Neuronal stem cell (in vitro differentiated cells): Measurements from ENCODE around the gene SHISA8.

Source experiments
- DNase-seq: peaks from one replicate; pipeline ENCODE4 v3.0.0-alpha.2; 2013; ENCODE audit warnings: low spot score
- H2AFZ ChIP-seq: one replicate; pipeline ENCODE4 v1.6.1; 2013; ENCODE audit warnings: mild to moderate bottlenecking, low read length, inconsistent platforms
- H2AK5ac ChIP-seq: 2 replicates; pipeline ENCODE4 v1.6.1; 2013; ENCODE audit warnings: low read depth, mild to moderate bottlenecking, inconsistent platforms, low read length, moderate library complexity, mixed read lengths
- H2BK120ac ChIP-seq: 2 replicates; pipeline ENCODE4 v1.6.1; 2013; ENCODE audit warnings: low read depth, mild to moderate bottlenecking, inconsistent platforms, low read length, moderate library complexity, mixed read lengths
- H2BK12ac ChIP-seq: one replicate; pipeline ENCODE4 v1.6.1; 2013; ENCODE audit warnings: low read length, inconsistent platforms
- H2BK15ac ChIP-seq: 2 replicates; pipeline ENCODE4 v1.6.1; 2013; ENCODE audit warnings: mild to moderate bottlenecking, low read length, inconsistent platforms, mixed read lengths
- H2BK5ac ChIP-seq: one replicate; pipeline ENCODE4 v1.6.1; 2013; ENCODE audit warnings: inconsistent platforms, mild to moderate bottlenecking, low read length, moderate library complexity
- H3K14ac ChIP-seq: one replicate; pipeline ENCODE4 v1.6.1; 2013; ENCODE audit warnings: low read length, inconsistent platforms
- H3K18ac ChIP-seq: 2 replicates; pipeline ENCODE4 v1.6.1; 2013; ENCODE audit warnings: low read length, inconsistent platforms
- H3K23ac ChIP-seq: 2 replicates; pipeline ENCODE4 v1.6.1; 2013; ENCODE audit warnings: low read depth, mild to moderate bottlenecking, mixed read lengths, low read length, inconsistent platforms; ENCODE audit not compliant: poor library complexity
- H3K27ac ChIP-seq: replicated peaks from 3 replicates; pipeline ENCODE4 v1.5.1; 2013; ENCODE audit warnings: low read length, inconsistent platforms
- H3K27me3 ChIP-seq, 3 experiments: 2 replicates each; pipeline ENCODE4 v1.6.1; 2013; ENCODE audit warnings: low read length in 3 of 3, mild to moderate bottlenecking in 2 of 3, inconsistent platforms in 1 of 3, low read depth in 1 of 3, mixed read lengths in 1 of 3, moderate library complexity in 1 of 3; ENCODE audit not compliant: control insufficient read depth in 3 of 3, insufficient read depth in 3 of 3
- H3K36me3 ChIP-seq, 2 donors: replicated peaks in 1 of 2; 2 replicates each; pipeline ENCODE4 v1.6.1; 2013; ENCODE audit warnings: low read length in 2 of 2; ENCODE audit not compliant: control insufficient read depth in 2 of 2, insufficient read depth in 2 of 2
- H3K4ac ChIP-seq: 2 replicates; pipeline ENCODE4 v1.6.1; 2013; ENCODE audit warnings: inconsistent platforms, mild to moderate bottlenecking, low read length, moderate library complexity
- H3K4me1 ChIP-seq, 2 donors: 1 replicate in 1 of 2; 2 replicates in 1 of 2; pipeline ENCODE4 v1.6.1; 2013; ENCODE audit warnings: low read length in 2 of 2, low read depth in 1 of 2; ENCODE audit not compliant: control insufficient read depth in 2 of 2, insufficient read depth in 1 of 2
- H3K4me2 ChIP-seq: one replicate; pipeline ENCODE4 v1.6.1; 2013; ENCODE audit warnings: mild to moderate bottlenecking, low read length, inconsistent platforms; ENCODE audit not compliant: insufficient read depth, poor library complexity, severe bottlenecking
- H3K4me3 ChIP-seq, 2 donors: 2 replicates each; pipeline ENCODE4 v1.5.1; 2013; ENCODE audit warnings: low read length in 2 of 2, mild to moderate bottlenecking in 2 of 2, inconsistent platforms in 1 of 2, moderate library complexity in 1 of 2
- H3K79me1 ChIP-seq: one replicate; pipeline ENCODE4 v1.6.1; 2013; ENCODE audit warnings: low read depth, mild to moderate bottlenecking, inconsistent platforms, low read length, moderate library complexity
- H3K9ac ChIP-seq: one replicate; pipeline ENCODE4 v1.6.1; 2013; ENCODE audit warnings: mild to moderate bottlenecking, low read depth, low read length, inconsistent platforms; ENCODE audit not compliant: poor library complexity
- H3K9me3 ChIP-seq, 2 donors: replicated peaks in 1 of 2; 2 replicates each; pipeline versions ENCODE3 to v1.6.1; 2013; ENCODE audit warnings: low read length in 2 of 2, mild to moderate bottlenecking in 2 of 2, inconsistent platforms in 1 of 2, low read depth in 1 of 2, mixed read lengths in 1 of 2, moderate library complexity in 1 of 2; ENCODE audit not compliant: control insufficient read depth in 2 of 2, insufficient read depth in 1 of 2
- H4K8ac ChIP-seq: one replicate; pipeline ENCODE4 v1.6.1; 2013; ENCODE audit warnings: low read depth, mild to moderate bottlenecking, inconsistent platforms, low read length, moderate library complexity
- H4K91ac ChIP-seq: one replicate; pipeline ENCODE4 v1.6.1; 2013; ENCODE audit warnings: low read length, low read depth, mild to moderate bottlenecking, inconsistent platforms; ENCODE audit not compliant: poor library complexity
- WGBS, 2 donors: extraction: QIAGEN DNeasy Blood & Tissue Kit; methylation state at CpG; one replicate each; pipeline ENCODE4 v1.1.7; 2013; ENCODE audit warnings: missing lambda C conversion rate in 2 of 2, mixed read lengths in 1 of 2; ENCODE audit not compliant: insufficient read length in 2 of 2, insufficient replicate concordance in 1 of 2; ENCODE audit errors: extremely low coverage in 2 of 2; 5-methylcytosine and 5-hydroxymethylcytosine counted together

The SHISA8 gene

DNA sequence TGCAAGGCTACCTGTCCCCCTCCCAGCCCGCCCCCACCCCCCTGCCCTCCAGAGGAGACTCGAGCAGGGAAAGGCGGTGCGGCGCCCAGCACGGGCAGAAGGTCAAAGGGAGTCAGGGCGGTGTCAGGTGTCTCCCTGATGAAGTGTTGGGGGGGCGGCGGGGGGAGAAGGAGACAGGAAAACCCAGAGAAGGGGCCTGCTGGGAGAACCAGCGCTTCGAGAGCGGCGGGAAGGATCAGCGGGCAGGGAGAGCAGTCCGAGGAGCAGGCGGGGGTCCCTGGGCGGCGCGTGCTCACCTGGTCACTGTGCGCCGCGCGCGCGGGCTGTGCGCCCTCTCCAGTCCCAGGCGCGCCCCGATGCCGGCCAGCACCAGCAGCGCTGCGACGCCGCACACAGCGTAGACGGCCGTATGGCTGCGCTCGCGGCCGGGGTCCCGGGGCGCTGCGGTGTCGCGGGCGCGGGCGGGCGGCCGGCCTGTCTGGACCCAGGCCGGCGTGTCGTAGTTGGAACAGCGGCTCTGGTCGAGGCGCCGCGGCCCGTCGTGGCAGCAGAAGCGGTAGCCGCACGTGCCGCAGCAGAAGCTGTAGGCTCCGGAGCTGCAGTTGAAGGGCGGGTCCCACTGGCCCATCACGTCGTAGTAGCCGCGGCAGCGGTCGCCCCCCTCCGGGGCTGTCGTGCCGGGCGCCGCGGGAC, 886 bp downstream of the SHISA8 start:
- no peak overlapping the region for H3K27ac ChIP-seq
- H4K91ac ChIP-seq = no peak overlapping the region
- no peaks in the 10 kb centered on the region for H3K9me3 ChIP-seq
- H3K4ac ChIP-seq = no peak overlapping the region
- peak overlapping the region; percentile 25 for H3K4me2 ChIP-seq
- no peak overlapping the region for H3K4me3 ChIP-seq
- no peak overlapping the region for H4K8ac ChIP-seq
- peak overlapping the region; percentile 38 for H3K18ac ChIP-seq
- WGBS, 2 donors = no CpG with 5 or more reads among the region's 79 CpGs
- H3K27me3 ChIP-seq = peaks cover 72 to 99% (median 93%) of the 10 kb centered on the region in 3 experiments
- no peak overlapping the region for H3K14ac ChIP-seq
- H2BK15ac ChIP-seq = no peak overlapping the region
- H3K23ac ChIP-seq = peak overlapping the region; percentile 73
- H3K79me1 ChIP-seq = no peaks in the 10 kb centered on the region
- H2AK5ac ChIP-seq = peak overlapping the region; percentile 37
- H2BK12ac ChIP-seq = no peak overlapping the region
- H3K4me1 ChIP-seq = peaks cover 4 to 8% of the 10 kb centered on the region in 2 donors
- no peak overlapping the region for H2BK120ac ChIP-seq
- DNase-seq = no peak
- H2BK5ac ChIP-seq = peak overlapping the region; percentile 24
- no peaks in the 10 kb centered on the region for H3K36me3 ChIP-seq
- H2AFZ ChIP-seq = peak overlapping the region; percentile 85
- H3K9ac ChIP-seq = no peak overlapping the region

DNA sequence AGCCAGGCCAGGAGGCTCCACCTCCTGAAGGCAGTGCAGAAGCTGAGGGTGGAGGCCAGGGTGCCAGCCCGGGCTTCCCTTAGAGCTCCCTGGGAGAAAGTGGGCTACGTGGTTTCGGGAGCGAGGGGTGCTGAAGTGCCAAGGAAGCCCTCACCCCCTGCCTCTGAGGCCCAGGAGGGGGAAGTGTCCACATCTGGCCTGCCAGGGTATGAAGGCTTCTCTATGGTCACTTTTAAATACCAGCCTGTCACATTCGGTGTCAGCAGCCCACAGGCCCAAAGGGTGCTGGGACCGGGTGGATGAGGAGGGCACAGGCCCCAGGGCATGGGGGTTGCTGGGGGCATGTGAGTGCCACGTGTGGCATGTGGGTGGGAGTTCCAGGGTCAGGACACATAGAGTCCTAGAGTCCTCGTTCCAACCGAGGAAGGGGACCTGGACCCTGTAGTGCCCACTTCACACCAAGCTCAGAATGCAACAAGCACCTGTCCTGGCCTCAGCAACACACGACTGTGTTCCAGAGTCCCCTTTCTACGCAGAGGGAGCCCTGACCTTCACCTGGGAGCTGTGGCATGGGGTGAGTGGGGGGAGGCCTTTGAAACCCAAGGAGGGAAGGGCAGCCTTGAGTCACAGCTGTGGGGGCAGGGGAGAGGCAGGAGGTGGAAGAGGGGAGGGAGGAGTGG, 1.7 kb downstream of the SHISA8 start:
- H3K9me3 ChIP-seq = no peaks in the 10 kb centered on the region
- no peak overlapping the region for H3K4ac ChIP-seq
- H2BK120ac ChIP-seq = no peak overlapping the region
- peak overlapping the region; percentile 95 for H2AK5ac ChIP-seq
- H3K36me3 ChIP-seq = no peaks in the 10 kb centered on the region
- no peak overlapping the region for H3K4me2 ChIP-seq
- H3K4me1 ChIP-seq = peaks cover 4 to 8% of the 10 kb centered on the region in 2 donors
- peaks cover 71 to 96% (median 94%) of the 10 kb centered on the region in 3 experiments for H3K27me3 ChIP-seq
- WGBS, 2 donors = no CpG with 5 or more reads among the region's 11 CpGs
- H3K79me1 ChIP-seq = no peaks in the 10 kb centered on the region
- H3K23ac ChIP-seq = peak overlapping the region; percentile 44
- H3K18ac ChIP-seq = peak overlapping the region; percentile 38
- no peak overlapping the region for H2AFZ ChIP-seq
- no peak overlapping the region for H3K14ac ChIP-seq
- H4K91ac ChIP-seq = no peak overlapping the region
- no peak overlapping the region for H3K27ac ChIP-seq
- peak overlapping the region; percentile 58 for H2BK12ac ChIP-seq
- H2BK5ac ChIP-seq = no peak overlapping the region
- no peak for DNase-seq
- no peak overlapping the region for H3K4me3 ChIP-seq
- peak overlapping the region; percentile 81 for H2BK15ac ChIP-seq
- no peak overlapping the region for H3K9ac ChIP-seq
- no peak overlapping the region for H4K8ac ChIP-seq

DNA sequence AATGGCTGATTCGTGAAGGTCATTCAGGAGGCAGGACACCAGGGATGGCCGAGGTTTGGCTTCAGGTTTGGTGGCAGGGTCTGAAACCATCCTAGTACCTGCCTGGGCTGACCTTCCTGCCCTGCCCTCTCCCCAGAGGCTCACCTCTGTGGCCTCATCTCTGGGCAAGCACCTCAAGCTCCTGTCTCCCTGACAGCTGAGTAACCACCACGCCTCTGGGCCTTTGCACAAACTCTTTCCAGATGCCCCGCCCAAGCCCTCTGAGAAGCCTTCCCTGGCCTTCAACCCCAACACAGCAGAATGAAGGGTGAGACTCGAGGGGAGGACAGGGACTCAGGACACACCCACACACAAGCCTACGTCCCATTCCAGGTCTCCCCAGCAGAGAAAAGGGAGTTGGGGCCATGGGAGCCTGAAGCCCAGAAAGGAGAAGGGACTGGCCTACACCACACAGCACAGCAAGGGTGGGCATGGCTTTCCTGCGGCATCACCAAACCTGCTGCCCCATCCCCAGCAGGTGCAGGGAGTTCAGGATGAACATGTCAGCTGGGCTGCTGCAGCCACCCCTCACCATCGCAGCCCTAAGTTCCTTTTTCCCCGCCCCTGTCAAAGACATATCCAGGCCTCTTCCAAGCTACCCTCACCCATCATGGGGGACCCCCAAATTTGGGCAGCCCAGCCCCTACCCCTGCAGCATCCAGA, 2.4 kb downstream of the SHISA8 start:
- WGBS, 2 donors = no CpG with 5 or more reads among the region's 9 CpGs

More for the DNA sequence above, 2.4 kb downstream of the SHISA8 start:
- Histone ChIP-seq H3K36me3 (peaks cover 3 to 6% of the 10 kb centered on the region in 2 donors), H3K4ac (no peak overlapping the region), H3K4me1 (peaks cover 10% of the 10 kb centered on the region in 2 donors), H4K8ac (no peak overlapping the region), H2AFZ (no peak overlapping the region), H2BK5ac (no peak overlapping the region), H3K4me2 (no peak overlapping the region), H3K27ac (no peak overlapping the region), H3K18ac (no peak overlapping the region), H2BK12ac (no peak overlapping the region), H4K91ac (no peak overlapping the region), H3K4me3 (no peak overlapping the region), H3K9me3 (no peaks in the 10 kb centered on the region), H2AK5ac (peak overlapping the region; percentile 95), H3K14ac (peak overlapping the region; percentile 63), H3K27me3 (peaks cover 67 to 89% (median 87%) of the 10 kb centered on the region in 3 experiments), H3K23ac (peak overlapping the region; percentile 44), H2BK15ac (no peak overlapping the region), H3K79me1 (no peaks in the 10 kb centered on the region), H3K9ac (no peak overlapping the region), H2BK120ac (no peak overlapping the region)
- DNase-seq = no peak
